ENCODE results near the gene UCK1.

Gene UCK1

DNA sequence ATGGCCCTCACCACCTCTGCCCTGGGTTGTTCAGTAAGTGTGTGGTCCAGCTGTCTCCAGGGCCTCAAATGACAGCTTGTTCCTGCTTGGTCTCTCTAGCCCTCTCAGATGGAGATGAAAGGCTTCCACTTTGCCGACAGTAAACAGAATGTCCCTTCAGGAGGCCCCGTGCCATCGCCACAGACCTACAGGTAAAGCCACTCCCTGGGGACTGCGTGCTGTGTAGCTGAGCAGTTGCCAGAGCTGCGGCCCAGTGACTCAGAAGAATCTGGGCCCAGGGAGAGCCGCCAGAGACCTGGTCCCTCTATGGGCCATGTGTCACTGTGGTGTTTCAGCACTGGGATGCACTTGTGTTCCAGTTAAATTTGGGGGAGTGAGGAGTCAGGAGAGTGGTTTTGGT lies 39.0 kb downstream of the UCK1 start:
- no peak for DNase-seq

DNA sequence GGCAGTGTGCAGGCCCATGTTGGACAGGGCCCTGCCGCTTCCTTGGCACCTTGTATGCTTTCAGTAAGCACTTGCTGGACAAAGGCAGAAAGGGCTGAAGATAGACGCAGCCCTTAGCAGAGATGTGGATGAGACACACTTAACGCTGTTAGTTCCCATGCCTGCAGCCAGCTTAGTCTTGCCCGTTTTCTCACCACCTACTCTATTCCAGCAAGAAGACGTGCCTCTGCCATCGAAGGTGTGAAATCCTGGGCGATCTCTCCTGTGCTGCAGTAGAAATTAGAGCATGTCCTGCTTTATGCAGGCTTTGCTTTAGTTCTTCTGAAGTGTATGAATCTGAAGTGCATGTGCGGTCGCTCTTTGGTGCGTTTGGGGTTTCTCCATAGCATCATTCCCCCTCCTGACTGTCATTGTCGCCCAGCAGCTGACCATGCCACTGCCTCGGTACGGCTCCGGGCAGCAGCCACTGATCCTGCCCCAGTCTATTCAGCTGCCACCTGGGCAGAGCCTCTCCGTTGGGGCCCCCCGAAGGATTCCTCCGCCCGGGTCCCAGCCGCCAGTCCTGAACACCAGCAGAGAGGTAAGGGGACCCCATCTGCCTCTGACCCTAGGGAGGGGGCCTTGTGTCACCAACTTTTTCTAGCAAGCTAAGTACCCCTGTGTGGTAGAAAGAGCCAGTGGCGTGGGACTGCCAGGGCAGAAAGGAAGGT lies 39.9 kb downstream of the UCK1 start:
- DNase-seq, result no peak

DNA sequence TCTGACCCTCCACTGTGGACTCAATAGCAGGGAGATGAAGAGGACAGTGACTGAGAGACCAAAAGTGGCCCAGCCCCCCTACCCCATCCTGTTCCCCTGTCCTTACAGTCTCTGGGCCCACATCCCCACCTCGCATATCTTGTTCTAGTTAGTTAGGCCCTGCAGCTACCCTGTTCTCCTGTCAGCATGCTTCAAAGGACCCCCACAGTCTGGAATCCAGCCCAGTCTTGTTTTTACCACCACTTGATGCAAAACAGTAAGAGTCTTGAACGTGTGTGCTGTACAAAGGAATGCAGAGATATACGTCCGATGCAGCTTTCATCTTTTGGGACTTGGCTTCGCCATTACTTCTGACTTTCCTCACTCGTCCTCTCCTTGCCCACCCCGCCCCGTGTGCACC lies 40.5 kb downstream of the UCK1 start:
- DNase-seq, result no peak

DNA sequence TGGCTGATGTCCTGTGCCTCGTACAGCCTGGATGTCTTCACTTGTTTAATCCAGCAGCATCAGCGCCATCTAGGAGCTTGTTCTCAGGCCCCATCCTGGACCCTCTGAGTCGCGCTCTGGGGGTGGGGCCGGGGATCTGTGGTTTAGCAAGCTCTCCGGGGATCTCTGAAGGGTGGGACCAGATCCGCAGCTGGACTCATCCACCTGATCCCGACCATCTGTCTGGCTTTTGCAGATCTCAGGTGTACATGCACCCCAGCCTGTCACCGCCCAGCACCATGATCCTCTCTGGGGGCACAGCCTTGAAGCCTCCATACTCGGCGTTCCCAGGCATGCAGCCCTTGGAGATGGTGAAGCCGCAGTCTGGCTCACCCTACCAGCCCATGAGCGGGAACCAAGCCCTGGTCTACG lies 43.4 kb downstream of the UCK1 start:
- no peak for DNase-seq

DNA sequence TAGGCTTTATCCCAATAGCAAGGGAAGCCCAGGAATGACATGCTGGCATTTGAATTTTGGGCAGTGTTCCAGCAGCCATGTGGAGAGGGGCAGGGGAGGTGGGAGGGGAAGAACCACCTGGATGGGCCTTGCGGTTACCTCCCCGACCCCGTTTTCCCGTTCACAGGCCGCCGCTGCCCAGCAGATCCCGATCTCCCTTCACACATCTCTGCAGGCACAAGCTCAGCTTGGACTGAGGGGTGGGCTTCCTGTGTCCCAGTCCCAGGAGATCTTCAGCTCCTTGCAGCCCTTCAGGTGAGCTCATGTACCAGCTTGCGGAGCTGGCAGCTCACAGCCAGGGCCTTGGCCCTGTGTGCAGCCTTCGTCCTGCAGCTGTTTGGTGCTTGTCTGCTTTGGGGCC lies 44.1 kb downstream of the UCK1 start:
- DNase-seq, result no peak

DNA sequence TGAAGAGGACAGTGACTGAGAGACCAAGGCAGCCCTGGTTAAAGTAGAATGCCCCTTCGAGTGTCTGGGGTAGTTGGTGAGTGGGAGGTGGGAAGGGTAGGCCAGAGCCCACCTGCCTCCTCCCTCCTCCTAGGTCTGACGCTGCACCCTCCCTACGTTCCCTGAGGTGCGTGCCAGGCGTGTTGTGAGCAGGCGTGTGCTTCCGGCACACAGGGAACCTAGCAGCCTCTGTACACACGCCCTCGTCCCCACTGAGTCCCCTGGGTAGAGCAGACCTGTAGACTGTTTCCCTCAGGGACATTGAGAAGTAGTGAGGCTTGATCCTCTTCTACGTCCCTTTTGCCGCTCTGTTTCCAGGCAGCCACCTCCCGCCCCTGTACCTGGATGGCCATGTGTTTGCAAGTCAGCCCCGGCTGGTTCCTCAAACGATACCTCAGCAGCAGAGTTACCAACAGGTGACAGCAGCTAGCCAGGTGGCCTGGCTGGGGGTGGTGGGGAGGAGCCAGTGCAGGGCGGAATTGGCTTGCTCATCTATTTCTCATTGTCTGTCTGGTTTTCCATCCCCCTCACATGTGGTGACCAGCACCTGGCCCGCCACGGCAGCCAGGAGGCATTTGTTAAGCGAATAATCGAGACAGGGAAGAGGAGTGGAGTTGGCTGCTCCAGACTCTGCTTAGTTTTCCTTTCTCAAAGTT lies 45.2 kb downstream of the UCK1 start:
- DNase-seq, result no peak

DNA sequence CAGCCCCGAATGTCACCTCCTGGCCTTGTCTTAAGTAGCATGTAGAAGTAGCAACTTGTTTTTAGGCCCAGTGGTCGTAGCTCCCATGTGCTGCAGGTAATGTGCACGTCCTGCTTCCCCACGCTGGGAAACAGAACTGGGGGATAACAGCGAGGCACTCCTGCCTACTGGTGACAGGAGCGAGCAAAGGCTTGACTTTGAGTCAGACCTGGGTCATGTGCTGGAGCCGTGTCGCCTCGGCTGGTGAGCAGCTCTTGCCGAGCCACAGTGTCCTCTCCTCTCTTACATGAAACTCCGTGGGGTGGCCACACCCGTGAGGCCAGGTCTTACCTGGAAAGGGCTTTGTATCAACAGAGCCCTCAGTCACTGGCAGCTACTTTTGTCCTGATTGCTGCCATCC lies 45.9 kb downstream of the UCK1 start:
- DNase-seq, result no peak

DNA sequence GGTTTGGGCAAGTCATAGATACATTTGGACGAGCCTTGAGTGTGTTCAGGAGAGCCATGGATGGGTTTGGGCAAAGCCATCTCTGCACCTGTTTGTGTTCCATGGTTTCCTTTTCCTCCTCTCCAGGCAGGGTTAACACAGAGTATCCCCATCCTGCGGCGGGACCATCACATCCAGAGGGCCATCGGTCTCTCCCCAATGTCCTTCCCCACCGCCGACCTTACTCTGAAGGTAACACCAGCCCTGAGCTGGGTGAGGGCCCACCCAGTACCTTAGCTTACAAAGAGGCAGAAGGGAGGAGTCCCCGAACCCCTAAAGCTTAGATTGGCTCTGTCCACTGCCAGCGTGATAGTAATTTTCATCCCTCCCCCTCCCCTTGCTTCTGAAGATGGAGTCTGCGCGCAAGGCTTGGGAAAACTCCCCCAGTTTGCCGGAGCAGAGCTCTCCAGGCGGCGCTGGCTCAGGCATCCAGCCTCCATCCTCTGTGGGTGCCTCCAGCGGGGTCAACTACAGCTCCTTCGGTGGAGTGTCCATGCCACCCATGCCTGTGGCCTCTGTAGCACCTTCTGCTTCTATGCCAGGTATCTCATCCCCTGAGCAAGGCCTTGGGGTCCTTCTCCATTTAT lies 46.4 kb downstream of the UCK1 start:
- no peak for DNase-seq

DNA sequence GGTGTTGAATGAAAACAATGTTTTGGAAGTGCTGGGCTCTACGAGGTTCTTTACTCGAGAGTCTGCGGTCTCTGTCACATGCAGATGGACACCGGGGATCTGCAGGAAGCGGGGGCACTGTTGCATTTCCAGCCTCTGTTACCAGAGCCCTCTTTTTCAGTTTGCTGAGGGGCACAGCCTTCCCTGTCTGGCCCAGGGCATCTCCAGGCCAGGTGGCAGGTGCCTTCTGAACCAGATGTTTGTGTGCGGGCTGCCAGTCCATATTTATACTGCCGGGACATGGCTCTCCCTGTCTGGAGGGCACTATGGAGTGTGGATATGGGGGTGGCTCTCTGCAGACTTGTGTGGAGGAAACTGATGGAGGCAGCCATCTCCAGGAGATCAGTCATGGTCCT lies 47.0 kb downstream of the UCK1 start:
- DNase-seq, result no peak

DNA sequence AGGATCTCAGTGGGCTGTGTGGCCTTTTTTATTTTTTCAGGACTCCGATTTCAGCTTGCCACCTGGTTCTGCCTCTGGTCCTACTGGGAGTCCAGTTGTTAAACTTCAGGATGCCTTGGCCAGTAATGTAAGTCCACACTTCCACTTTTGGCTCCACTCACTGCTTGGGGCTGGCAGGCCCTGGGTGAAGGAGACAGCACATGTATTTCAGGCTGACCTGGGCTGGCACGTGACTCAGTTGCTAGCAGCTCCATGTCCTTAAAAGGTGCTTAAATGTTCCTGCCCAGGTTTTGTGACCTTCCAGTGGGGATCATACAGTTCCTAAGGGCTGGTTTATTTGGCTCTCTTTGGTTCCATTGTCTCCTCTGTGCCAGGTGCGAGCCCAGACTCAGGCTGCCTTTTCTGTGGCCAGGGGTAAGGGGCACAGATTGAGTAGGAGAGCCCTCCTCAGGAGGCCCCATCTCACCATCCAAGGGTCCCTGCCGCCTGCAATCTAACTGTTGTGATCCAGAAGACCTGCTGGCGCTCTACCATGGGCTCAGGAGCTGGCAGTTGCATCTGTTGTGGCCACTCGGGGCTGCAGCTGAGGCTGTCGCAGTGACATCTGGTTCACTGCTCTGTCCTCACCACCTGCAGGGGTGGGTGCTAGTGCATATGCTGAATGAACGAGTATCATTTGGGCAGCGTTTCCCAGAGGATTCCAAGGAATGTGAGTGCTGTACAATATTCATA lies 47.6 kb downstream of the UCK1 start:
- no peak for DNase-seq

DNA sequence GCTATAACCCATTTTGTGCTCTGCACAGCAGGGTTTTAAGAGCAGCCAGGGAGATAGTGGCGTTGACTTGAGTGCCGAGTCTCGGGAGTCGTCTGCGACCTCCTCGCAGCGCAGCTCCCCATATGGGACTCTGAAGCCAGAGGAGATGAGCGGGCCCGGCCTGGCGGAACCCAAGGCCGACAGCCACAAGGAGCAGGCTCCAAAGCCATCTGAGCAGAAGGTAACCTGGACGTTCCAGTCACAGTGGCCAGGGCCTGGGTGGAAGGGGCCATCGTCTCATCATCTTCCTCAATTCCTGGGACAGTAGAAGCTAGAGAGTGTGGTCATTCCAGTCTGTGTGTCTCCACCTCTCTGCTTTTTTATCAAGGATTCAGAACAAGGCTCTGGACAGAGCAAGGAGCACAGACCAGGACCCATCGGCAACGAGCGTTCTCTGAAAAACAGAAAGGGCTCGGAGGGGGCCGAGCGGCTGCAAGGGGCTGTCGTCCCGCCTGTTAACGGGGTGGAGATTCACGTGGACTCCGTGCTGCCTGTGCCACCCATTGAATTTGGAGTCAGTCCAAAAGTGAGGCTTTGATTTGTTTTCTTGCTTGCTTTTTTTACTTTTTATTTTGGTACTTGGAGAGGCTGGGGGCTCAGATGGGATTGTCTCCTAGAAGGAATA lies 48.6 kb downstream of the UCK1 start:
- no peak for DNase-seq

DNA sequence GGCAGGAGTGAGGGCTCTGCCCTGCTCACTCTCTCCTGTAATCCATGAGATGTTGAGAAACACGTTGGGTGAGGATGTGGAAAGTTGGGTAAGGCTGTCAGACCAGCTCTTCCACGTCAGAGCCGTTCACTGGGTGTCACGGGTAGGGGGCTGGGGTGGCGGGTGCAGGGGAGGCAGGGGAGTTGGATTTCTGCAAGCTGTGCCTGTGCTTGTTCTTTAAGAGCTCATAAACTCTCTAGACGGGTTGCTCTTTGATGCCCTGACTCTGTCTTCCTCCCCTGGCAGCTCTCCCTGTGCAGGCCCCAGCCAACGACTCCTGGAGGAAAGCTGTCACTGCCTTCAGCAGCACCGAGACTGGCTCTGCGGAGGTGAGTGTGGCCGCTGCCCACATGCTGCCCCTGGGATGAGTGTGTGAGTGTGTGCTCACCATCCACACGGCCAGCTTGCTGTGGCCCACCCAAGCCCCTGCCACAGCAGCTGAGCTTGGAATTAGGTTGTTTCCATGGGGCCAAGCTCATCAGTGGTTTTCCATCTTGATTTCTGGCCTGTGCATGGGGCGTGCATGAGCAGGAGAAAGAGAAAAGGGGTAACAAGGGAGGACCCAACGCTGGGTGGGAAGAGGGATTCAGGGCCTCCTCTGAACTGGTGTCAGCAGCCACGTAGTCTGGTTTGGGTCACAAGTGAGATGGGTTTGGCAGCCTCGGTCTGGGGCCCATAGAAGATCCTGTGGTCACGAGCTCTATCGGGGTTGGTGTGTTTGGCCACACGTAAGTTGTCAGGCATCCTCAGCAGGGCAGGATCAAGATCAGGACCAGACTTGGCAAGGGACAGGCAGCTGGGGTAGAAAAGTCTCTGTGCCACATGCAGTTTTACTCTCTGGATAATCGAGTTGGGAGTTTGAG lies 49.4 kb downstream of the UCK1 start:
- no peak for DNase-seq

DNA sequence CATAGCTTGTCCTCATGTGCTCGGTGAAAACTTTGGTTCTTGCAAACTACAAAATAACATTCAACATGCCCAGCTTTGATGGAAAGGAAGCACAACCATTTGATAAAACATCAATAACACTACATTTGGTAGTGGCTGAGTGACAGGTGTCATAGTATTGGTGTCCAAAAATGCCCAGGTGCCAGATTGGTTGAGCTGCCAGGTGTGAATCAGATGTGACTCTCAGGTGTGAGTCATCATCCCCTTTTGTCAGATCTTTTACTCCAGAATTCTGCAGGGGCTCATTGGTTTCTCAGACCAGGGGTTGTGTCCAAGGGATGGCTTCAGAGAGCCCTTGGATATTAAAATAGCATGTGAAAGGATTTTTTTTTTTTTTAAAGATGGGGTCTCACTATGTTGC lies 50.8 kb downstream of the UCK1 start:
- DNase-seq, result no peak

DNA sequence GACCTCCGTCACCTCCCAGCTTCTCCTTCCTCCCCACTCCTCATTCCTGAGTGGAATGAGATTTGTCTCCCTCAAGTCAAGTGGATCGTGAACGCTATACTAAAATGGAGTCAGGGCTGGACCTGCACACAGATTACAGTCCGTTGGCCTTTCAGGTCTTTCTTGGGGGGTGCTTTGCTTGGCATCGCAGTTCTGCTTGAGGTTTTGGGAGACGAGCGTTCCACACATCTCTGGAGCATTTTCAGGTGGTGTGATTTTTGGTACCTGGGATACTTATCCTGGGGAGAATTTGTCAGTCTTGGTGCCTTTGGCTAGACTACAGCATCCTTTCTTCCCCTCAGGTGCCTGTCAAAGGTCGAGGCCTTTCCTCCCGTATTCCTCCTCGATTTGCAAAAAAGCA lies 52.2 kb downstream of the UCK1 start:
- DNase-seq, result no peak

DNA sequence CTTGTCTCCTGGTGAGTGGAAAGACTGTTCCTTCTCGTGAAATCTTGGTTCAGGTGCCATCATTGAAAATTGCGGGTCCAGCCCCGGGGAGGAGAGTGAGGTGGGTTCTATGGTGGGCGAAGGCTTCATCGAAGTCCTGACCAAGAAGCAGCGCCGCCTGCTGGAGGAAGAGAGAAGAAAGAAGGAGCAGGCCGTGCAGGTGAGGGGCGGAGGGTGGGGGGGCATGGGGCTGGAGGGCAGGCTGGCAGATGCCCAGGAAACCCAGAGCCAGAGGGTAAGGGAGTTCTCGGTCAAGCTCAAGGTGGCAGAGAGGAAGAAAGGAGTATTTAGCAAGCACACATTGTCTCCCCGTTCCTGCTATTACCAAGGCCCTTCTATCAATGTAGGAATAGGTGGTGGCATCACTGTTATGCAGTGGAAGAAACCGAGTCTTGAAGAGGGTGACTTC lies 52.6 kb downstream of the UCK1 start:
- peak; percentile 31 for DNase-seq

DNA sequence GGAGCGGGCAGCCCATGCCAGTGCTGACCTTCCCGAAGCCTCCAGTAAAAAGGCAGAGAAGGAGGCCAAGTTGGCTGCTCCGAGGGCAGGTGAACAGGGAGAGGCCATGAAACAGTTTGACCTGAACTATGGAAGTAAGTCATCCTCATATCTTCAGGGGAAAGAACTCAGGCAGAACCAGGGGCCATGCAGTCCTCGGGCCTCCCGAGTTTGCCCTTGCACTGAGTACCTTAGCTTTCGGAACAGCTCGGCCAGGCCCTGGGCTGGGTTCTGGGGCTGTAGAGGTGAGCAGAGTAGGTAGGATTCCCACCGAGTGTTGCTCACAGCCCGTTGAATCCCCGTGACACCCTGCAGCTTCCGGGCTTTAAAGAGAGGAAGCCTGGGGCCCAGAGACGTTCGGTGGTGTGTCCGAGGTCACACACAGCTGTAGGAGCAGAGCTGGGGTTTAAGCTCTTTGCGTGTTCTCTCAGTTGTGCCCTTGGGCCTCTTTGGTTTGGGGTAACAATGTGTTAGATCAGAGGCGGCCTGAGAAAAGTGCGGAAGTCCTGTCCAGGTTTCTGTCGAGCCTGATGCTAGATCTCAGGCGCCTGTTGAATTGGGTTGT lies 53.1 kb downstream of the UCK1 start:
- DNase-seq, result no peak

DNA sequence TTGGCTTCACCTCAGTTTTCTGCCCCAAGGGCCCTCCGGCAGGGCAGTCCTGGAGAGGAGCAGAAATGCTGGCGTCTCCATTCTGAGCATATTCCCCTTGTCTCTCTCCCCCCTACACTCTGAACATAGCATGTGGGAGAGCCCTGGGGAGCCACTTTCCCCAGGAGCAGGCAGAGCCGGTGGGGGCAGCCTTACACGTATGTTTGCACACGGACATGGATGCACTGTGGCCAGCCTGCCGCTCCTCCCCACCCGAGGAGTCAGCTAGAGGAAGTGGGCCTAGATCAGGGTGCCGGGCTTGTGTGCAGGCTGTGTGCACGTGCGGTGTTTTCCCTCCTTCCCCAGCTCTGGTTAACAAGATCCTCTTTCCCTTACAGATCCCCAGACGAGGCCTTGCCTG lies 53.7 kb downstream of the UCK1 start:
- DNase-seq, result no peak

DNA sequence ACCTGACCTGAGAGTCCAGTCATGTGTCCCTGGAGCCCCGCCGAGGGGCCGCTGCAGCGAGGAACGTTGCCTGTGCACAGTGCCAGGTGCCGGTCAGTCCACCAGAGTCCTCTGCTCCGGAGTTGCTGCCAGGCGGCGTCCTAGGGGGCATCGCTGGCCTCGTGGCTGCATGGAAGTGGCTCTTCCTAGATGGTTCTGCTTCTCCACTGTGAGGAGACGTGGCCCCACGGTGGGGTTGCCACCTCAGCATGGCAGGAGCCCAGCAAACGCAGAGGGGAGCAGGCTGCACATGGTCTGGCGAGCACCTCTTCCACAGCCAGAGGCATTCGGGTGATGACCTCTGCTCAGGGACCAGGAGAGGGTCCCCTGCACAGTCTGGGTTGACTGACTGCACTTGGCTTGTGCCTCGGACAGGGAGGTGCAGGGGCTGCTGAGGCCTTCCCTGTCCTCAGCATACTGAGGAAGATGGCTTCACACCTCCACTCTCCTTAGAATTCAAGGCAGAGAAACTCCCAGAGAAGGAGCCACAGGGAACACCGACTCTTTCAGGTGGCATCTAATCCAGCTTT lies 54.2 kb downstream of the UCK1 start:
- DNase-seq, result no peak

DNA sequence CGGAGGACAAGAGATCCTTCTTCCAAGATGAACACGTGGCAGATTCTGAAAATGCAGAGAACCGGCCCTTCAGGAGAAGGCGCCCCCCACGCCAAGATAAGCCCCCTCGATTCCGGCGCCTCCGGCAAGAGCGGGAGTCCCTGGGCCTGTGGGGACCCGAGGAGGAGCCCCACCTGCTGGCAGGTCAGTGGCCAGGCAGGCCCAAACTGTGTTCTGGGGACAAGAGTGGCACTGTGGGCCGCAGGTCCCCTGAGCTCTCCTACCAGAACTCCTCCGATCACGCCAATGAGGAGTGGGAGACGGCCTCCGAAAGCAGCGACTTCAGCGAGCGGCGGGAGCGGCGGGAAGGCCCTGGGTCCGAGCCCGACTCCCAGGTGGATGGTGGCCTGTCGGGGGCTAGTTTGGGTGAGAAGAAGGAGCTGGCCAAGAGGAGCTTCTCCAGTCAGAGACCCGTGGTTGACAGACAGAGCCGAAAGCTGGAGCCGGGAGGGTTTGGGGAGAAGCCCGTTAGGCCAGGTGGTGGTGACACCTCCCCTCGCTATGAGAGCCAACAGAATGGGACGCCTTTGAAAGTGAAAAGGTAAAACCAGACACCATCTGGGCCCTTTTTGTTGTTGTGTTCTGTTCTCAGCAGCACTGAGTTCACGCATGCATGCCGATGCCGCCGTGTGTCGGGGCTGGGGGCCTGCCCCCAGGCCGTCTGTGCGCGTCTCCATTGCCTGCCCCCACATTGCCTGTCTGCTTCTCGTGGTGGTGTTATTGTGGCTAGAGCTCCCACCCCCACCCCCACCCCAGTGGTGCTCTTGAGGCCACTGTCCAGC lies 54.9 kb downstream of the UCK1 start:
- no peak for DNase-seq

Measured in central memory CD4-positive, alpha-beta T cell (primary cell).